Measurements from ENCODE around the gene EPB41L5.

The EPB41L5 gene

GRCh38 chr2:120094795-120095194 is 81.9 kb downstream of the EPB41L5 start:
- no peak overlapping the region for H3K4me3 ChIP-seq (ENCODE audit: low read length)
- TF ChIP-seq CTCF (IDR thresholded peaks at IDR 0.05; ENCODE audit: insufficient read depth, low read depth, low read length, missing control alignments) = no peak
- DNase-seq (ENCODE audit: low read depth) = no peak

GRCh38 chr2:120100627-120101026 is 87.8 kb downstream of the EPB41L5 start:
- no peak for TF ChIP-seq CTCF (IDR thresholded peaks at IDR 0.05; ENCODE audit: insufficient read depth, low read depth, low read length, missing control alignments)
- DNase-seq (ENCODE audit: low read depth) = no peak
- H3K4me3 ChIP-seq (ENCODE audit: low read length) = no peak overlapping the region

GRCh38 chr2:120103723-120104467 is 91.0 kb downstream of the EPB41L5 start:
- DNase-seq (ENCODE audit: low read depth) = peak; percentile 97
- no peak for TF ChIP-seq CTCF (IDR thresholded peaks at IDR 0.05; ENCODE audit: insufficient read depth, low read depth, low read length, missing control alignments)

GRCh38 chr2:120104772-120105171 is 91.9 kb downstream of the EPB41L5 start:
- no peak overlapping the region for H3K4me3 ChIP-seq (ENCODE audit: low read length)
- no peak for TF ChIP-seq CTCF (IDR thresholded peaks at IDR 0.05; ENCODE audit: insufficient read depth, low read depth, low read length, missing control alignments)
- no peak for DNase-seq (ENCODE audit: low read depth)

More at GRCh38 chr2:120103723-120104467, 91.0 kb downstream of the EPB41L5 start:
- no peak overlapping the region for H3K4me3 ChIP-seq (ENCODE audit: low read length)

GRCh38 chr2:120105360-120105759 is 92.5 kb downstream of the EPB41L5 start:
- H3K4me3 ChIP-seq (ENCODE audit: low read length) = no peak overlapping the region
- TF ChIP-seq CTCF (IDR thresholded peaks at IDR 0.05; ENCODE audit: insufficient read depth, low read depth, low read length, missing control alignments) = no peak
- DNase-seq (ENCODE audit: low read depth) = no peak

- TF ChIP-seq CTCF (IDR thresholded peaks at IDR 0.05; ENCODE audit: insufficient read depth, low read depth, low read length, missing control alignments) = no peak
- peak; percentile 90 for DNase-seq (ENCODE audit: low read depth)
- no peak overlapping the region for H3K4me3 ChIP-seq (ENCODE audit: low read length)
These were observed 95.2 kb downstream of the EPB41L5 start for GRCh38 chr2:120108049-120108448.

GRCh38 chr2:120108749-120109148 is 95.9 kb downstream of the EPB41L5 start:
- no peak overlapping the region for H3K4me3 ChIP-seq (ENCODE audit: low read length)
- DNase-seq (ENCODE audit: low read depth) = peak; percentile 81
- no peak for TF ChIP-seq CTCF (IDR thresholded peaks at IDR 0.05; ENCODE audit: insufficient read depth, low read depth, low read length, missing control alignments)

Measured in epithelial cell of esophagus (primary cell).